CD4-positive, alpha-beta T cell treated with Interleukin-10 for 1 hour (primary cell): ENCODE measurements around the gene CRAT.

ENCODE experiments used
- DNase-seq: peaks from one replicate; pipeline ENCODE4 v3.0.0-alpha.2; 2020

Gene CRAT

DNA sequence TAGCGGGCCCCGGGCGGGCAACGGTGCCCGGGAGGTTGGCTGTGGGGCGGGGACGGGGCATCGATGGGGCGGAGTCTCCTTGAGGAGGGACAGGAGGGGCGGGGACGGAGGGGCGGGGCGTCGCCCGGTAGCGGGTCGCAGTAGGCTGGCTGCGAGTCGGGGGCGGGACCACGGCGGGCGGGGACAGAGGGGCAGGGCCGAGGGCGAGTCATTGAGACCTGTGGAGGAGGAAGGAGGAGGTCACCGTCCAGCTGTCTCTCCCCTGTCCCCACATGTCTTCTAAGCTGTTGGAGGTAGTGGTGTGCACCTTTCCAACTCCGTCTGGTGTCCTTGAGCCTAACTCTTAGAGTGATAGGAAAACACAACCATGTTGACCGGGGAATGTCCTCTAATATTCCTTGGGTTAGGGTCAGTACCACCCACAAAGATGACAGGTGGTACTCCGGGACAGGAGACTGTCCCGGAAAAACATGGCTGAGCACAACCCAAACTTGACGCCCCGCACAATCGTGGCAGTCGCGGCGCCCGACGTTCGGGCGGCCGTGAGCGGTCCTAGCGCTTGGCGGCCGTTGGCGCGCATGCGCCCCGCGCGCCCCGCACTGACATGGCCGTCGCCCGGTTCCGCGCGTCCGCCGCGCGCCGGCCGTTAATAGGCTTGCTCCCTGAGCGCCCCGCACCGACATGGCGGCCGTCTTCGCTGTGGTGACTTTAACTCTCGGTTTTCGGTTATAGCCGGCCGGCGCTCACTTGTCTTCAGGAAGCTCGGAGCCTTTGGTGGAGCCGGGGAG, at the start of gene CRAT, which contains the start of gene PTPA:
Gene CRAT (minus strand): TSS at position 54 of the 788 bp plus-strand sequence. CDS start 284 bp downstream, outside the sequence.
Gene PTPA (plus strand): TSS at position 676 of the 788 bp plus-strand sequence. CDS start 186 bp downstream, outside the sequence.
- peak; percentile 96 for DNase-seq

GRCh38 chr9:129156163-129156562, 45.6 kb upstream of the CRAT start:
- DNase-seq = no peak

DNA sequence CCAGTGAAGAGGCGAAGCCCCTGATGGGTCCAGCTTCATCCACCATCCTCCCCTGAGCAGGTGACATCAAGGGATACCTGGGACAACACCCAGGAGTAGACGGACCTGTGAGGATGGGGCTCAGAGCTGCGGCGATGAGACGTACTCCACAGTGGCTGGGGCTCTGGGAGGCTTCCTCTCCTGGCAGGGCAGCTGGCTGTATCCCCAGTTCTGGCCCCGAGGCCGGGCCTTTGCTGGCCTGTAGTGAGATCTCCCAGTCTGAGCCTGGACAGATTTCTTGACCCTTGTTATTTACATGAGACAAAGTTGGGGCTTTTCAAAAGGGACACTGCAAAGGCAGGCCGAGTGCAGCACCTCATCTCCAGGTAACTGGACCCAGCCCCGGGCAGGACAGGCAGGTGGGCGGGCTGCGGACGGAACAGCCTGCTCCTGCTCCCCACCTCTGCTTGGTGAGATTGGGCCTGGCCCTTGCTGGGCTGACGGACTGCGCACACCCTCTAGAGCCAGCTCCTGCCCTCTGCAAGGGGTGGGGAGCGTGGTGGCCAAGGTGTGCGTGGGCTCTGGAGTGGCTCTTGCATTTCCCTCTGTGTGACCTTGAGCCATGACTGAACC, 44.4 kb upstream of the CRAT start:
- DNase-seq = no peak

DNA sequence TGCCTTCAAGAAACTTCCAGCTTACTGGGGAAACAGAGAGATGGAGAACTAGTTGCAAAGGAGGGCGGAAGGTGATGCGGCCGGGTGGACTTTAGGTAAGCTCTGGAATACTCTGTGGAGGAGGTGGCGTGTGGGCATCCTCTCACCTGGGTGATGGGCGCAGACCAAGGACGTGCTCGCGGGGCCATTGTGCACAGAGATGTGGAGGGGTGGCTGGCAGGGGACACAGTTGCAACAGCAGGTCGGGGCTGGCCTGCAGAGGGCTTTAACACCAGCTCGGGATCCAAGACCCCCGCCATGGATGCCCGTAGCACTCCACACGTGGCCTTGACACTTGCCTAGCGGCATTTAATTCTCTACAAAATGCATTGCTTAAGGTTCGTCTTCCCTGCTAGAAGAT, 40.9 kb upstream of the CRAT start:
- no peak for DNase-seq

DNA sequence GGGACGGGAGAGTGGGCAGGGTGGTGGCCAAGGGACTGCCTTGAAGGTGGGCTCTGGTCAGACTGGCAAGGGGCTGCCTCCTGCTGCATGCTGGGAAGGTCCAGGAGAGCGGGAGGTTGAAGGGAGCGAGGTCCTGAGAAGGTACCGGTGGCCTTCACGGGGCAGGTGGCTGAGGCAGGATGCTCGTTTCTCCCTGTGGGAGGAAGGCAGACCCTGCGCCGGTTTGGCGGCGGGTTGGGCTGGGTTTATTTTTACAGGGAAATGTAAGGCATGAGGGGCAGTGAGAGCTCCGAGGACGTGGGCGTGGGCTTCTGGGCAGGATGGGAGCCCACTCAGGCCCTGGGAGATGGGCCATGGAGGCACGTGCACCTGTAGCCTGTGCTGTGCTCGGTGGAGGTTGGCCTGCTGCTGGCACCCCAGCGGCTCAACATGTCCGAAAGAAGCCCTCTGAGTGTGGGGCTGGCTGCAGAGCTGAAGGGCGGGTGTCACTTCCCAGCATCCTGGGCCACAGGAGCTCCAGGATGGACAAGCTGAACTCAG, 40.1 kb upstream of the CRAT start:
- no peak for DNase-seq

DNA sequence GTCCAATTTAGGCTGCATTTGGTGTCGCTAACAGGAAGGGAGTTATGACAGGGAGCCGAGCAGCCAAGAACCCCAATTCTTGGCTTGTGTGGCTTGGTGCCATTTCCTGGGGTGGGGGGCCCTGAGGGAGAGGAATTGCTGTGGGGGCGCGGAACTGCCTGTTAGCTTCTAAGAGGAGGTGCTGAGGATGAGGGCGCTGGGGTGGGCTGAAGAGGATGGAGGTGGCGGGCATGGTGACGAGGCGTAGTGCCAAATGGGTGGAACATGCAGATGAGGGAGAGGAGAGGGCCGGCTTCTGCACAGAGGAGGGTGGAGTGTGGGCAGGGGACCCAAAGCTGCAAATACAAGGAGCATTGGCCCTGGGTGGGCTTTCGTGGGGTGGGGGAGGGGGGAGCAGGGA, 39.5 kb upstream of the CRAT start:
- DNase-seq = no peak

GRCh38 chr9:129149442-129149841, 38.8 kb upstream of the CRAT start:
- no peak for DNase-seq

DNA sequence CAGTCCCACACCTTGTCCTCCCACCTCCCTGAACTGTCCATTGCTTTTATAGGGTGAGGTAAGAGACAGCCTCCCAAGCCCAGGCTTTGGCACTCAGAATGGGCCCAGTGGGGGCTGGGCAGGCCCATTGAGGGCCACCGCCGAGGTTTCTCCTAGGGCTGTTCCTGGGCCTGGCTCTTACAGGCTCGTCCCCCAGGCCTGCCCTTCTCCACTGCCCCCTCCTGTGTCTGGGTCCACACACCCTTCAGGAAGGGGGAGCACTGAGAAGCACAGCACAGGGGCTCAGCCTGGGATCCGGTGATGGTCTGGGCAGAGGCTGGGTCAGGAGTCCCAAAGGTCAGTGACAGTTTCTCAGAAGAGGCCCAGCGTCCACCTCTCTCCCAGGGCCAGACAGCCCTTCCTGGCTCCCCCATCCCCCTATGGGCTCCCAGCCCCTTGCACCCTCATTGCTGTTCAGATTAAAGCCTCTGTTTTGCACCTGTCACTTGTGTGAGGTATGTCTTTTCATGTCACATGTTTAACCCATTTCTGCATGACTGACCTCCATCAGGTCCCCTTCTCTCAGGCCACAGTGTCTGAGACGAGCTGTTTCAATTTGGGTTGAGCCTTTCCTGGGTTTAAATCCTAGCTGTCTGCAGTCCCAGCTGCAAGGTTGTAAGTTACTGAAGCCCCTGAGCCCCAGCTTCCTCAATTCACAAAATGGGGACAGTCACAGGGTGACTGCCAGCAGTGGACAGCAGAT, 38.0 kb upstream of the CRAT start:
- DNase-seq = no peak

DNA sequence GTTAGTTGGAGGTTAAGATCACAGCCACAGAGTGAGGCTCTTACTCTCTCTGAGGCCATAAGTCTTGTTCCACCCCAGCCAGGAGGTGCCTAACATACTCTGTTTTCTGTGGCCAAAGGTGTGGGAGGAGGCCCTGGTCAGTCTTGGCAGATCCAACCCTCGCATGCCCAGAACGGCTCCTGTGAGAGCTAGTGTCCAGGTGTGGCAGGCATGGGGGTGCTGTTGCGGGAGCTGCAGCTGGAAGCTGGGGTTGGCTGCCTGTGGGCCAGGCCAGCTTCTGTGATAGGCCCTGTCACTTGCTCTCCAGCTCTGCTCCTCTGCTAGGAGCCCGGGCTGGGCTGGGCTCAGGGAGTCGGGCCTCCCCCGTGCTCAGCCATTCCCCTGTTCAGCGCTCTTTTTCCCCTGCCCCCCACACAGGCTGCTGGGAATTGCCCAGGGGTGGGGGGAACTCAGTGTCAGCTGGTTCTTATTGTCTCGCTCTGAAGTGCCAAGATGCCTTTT, 35.9 kb upstream of the CRAT start:
- no peak for DNase-seq

DNA sequence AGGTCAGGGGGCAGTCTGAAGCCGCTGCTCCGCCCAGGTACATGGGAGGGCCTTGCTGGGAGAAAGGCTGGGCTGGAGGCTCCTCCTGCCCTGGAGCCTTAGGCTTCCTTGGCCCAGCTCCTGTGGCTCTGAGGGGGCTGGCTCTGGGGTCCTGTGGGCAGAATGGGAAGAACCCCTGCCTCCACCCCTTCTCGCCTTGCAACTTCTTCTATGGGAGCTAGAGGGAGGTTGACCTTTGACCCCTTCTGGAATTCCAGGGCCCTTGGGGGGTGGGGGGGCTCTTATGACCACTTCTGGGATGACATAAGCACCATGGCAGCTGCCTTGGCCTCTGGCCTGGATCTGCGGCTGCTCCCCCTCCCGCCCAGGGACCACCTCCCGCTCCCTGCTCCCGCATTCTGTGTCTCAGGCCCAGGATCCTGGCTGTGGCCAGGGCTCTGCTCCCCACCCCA, 35.3 kb upstream of the CRAT start:
- no peak for DNase-seq

DNA sequence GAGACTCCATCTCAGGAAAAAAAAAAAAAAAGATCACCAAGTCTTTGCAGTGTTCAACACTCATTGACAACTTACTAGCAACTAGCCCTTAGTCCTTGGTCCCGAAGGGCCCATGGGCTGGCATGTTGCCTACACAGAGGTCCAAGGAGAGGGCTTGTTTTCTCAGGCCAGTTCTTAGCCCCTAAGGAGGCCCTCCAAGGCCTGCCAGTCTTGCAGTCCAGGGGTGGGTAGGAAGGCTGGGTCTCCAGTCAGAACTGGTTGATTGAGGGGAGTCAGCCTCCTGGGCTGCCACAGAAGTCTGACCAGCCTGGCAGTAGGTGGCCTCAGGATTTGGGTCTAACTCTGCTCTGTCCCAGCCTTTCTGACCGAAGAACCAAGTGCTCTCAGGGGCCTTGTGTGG, 34.7 kb upstream of the CRAT start:
- no peak for DNase-seq

DNA sequence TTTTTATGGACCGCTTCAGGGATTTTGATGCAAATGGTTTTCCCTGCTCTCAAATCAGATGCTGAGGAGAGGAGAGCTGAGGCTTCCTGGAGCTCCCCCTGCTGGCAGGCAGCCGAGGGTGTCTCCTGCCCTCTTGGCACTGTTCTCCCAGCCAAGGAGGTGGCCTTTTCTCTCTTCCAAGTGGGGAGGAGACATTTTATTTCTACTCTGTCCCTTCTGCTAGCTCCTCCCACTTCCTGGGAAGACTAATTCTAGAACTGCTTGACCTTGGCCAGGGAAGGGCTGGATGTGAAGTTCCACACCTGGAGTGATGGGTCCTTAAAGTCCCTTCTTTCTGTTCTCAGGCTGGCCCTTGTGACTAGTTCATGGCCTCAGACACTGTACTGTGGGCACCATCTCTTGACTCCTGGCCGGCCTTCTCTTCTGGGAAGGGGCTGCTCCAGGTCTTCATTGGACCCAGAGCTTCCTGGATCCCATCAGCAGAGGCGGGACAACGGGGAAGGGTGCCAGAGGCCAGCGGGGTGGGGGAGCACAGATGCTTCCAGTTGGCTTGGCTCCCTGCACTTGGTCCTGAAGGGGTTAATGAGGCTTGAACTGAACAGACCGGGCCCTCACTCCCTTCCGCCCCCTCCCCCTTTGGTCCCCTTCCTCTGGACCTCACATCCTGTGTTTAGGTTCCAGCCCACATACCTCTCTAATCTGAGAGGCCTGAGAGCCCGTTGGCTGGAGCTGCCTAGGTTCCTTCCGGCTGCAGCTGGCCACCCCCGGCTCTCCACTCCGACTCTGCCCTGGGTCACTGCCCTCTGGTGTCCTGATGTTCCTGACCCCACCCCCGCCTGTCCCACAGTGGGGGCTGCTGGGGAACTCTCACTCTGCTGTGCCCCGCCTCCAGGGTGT, 32.7 kb upstream of the CRAT start:
- DNase-seq = peak; percentile 74

DNA sequence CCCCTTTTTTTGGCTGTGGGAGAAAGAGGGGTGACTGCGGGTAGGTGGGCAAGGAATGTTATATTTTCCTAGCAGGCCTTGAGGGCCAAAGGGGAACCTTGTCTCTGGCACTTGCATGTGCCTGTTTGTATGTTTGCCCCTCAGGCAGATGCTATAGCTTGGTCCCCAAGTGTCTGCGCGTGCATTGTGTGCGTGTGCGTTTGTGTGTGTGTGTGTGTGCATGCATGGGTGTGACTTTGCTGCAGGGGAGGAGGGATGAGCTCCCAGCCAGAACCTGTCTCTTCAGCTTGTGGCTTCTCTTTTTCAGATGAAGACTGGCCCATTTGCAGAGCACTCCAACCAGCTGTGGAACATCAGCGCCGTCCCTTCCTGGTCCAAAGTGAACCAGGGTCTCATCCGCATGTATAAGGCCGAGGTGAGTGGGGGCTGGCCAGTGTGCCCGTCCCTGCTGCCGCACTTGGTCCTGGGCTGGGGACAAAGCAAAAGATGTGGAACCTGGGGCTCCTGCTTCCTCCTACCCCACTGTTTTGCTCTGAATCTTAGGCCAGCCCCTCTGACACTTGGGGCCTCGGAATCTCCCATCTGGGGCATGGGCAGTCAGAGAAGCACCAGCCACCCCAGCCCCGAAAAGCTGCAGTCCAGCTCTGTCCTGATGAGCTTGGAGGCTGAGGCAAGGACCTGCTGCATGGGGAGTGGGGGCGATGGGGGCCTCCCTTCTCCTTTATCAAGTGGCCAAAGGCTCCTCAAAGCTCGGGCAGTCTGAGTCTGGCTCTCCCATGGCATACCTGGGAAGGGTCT, 31.7 kb upstream of the CRAT start:
- DNase-seq = no peak

DNA sequence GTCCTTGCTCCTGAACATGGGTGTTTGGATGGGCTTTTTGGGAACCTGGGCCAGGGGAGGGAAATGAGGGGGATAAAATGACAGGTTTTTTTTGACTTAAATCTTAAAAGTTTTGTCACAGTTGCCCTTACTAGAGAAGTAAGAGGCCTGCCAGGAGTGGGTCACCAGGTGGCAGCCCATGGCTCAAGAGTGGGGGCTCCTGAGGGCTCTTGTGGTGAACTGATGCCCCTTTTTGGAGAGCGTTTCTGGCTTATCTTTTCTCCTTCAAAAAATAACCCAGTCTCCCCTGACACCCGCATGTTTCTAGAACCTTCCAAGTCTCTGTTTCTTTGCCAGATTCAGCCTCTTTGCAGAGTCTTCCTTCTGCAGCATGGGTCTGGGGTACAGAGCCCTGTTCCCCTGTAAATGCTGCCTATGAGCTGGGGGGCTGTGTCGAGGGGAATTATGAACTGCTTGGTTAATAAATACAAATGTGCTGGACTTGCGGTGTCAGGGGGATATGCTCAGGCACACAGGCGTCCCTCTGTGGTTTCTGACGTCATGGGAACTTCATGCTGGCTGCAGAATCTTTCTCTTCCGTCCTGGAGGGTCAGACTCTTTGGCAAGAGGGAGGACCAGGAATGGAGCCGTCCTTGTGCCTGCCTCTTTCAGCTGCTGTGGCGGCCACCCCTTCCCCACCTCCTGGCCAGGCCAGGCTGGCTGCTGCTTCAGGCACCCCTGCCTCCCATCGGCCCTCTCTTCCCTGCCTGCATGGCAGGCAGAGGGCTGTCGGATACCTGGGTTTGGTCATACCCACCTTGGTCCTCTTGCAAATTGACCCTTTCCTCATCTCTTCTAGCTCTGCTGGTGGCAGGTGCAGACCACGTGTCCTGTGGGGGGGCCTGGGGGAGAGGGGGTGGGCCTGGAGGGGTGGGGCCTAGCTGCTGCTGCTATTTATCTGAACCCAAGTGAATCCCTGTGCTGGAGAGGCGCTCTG, 30.8 kb upstream of the CRAT start:
- peak; percentile 26 for DNase-seq

GRCh38 chr9:129140397-129141065, 29.9 kb upstream of the CRAT start:
- no peak for DNase-seq

DNA sequence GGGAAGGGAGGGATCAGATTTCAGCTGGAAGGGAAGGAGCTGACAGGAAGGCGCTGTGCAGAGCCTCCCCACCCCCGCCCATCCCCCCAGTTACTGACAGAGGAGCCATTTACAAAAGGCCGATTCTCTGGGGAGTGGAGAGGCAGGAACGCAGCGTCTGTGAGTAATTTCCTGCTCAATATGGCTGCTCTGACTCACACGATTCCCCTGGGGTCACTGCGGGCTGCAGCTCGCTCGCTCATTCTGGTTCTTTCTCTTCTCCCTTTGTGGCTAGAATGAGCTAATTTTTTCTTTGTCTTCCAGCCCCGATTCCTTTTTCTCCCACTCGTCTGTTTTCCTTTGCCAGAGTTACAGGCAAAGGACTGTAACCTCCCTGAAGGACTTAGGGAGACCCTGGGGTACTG, 29.4 kb upstream of the CRAT start:
- DNase-seq = peak; percentile 85

DNA sequence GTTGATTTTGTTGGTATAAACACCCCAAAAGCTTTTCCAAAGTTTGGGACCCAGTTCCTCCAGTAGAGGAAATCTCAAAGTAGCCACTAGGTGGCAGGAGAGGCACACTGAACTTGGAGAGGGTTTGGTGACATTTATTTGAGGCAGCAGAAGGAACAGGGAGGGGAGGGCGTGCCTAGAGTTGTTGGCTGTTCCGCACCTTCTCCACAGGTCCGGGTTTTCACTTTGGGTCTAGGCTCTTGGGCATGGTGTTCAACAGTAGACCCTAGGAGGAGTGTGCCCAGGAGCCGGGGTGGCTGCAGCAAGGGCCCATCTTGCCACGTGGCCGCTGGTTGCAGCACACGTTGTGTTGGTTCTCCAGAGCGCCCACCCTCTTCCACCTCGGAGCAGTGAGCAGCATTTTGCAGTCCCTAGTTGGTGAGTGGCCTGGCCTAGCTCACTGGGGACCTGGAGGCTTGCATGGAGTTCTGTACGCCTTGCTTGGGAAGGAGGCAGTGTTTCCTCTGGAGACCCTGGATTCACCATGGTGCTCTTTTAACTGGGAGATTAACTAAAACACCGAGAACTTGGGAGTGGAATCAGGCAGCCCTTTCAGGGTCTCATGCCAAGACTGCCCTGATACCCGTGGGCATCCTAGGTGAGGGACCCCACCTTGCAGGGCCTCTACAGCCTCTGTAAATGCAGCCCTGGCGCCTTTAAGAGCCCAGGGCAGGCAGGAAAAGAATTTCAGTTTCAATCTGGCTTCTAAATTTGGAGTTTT, 28.8 kb upstream of the CRAT start:
- DNase-seq = peak; percentile 86

DNA sequence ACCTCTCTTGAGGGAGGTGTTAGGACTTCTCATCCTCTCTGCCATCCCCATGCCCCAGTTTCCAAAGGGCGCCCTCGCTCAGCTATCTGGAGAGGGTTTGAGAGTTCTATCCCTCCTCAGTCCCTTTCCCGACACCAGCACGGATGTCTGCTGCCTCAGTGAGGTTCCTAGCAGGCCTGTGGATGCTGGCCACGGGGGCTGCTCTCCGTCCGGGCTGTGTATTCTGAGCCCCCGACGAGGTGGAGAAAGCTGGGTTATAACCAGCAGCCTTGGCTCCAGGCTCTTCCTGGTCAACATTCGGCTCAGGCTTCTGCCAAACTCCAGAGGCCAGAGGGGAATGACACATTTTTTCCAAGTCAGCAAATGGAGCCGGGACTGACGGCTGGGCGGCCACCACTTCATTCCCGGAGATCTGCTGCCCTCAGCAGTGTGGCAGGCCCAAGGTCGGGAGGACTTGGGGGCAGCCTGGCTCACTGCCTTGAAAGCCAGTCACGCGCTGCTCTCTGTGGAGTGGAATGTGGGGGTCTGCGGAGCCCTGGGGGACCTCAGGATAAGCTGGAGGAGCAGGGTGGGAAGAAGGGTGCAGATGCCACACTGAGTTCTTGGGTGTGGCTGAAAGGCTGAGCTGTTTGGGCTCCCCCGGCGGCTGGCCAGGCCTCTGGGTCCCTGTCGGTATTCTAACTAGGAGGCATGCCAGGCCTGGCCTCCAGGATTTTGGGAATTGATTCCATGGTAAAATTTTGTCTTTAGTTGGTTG, 28.1 kb upstream of the CRAT start:
- DNase-seq = no peak
